CD4-positive, CD25-positive, alpha-beta regulatory T cell (primary cell): ENCODE measurements around the gene HOXA4. TPM values are rescaled to one million over a fixed set of nuclear protein-coding genes. Genes with fewer than 3 reads are reported as not detected.

Source experiments
- ATAC-seq, 2 donors: fragments of 150-1000 bp; cut with Tn5 transposase; one replicate each; pipeline ENCODE4 v1.10.0; 2021; ENCODE audit warnings: low read depth in 2 of 2, moderate number of reproducible peaks in 2 of 2, moderate library complexity in 1 of 2
- DNase-seq, 3 donors: peaks; one replicate each; pipeline versions ENCODE4 v3.0.0 to v3.0.0-alpha.2; 2012 to 2022; ENCODE audit warnings: mixed read lengths in 1 of 3
- H3K27ac ChIP-seq: one replicate; pipeline ENCODE4 v1.7.0; 2013; ENCODE audit warnings: mild to moderate bottlenecking, low read length; ENCODE audit not compliant: insufficient read depth, poor library complexity, severe bottlenecking
- H3K27me3 ChIP-seq: one replicate; pipeline ENCODE4 v1.7.0; 2013; ENCODE audit warnings: low read length; ENCODE audit not compliant: control insufficient read depth, insufficient read depth
- H3K36me3 ChIP-seq: one replicate; pipeline ENCODE4 v1.7.0; 2013; ENCODE audit warnings: mild to moderate bottlenecking, low read length, moderate library complexity; ENCODE audit not compliant: control insufficient read depth, insufficient read depth
- H3K4me1 ChIP-seq: 2 replicates; pipeline ENCODE4 v1.7.0; 2013; ENCODE audit warnings: mild to moderate bottlenecking, low read length; ENCODE audit not compliant: insufficient read depth, control insufficient read depth, poor library complexity, severe bottlenecking
- H3K4me3 ChIP-seq: one replicate; pipeline ENCODE4 v1.7.0; 2013; ENCODE audit warnings: low read depth, mild to moderate bottlenecking, low read length, moderate library complexity
- H3K9me3 ChIP-seq, 2 experiments: 1 replicate in 1 of 2; 2 replicates in 1 of 2; pipeline ENCODE4 v1.7.0; 2013; ENCODE audit warnings: low read length in 2 of 2, mild to moderate bottlenecking in 1 of 2, moderate library complexity in 1 of 2; ENCODE audit not compliant: control insufficient read depth in 2 of 2
- H3K27ac Mint-ChIP-seq, 3 donors: one replicate each; pipeline ENCODE4 v1.8.0; 2020 to 2022; ENCODE audit warnings: mild to moderate bottlenecking in 3 of 3, mixed read lengths in 3 of 3, moderate library complexity in 2 of 3
- H3K27me3 Mint-ChIP-seq: one replicate; pipeline ENCODE4 v1.8.0; 2022; ENCODE audit warnings: mild to moderate bottlenecking, mixed read lengths
- H3K36me3 Mint-ChIP-seq: one replicate; pipeline ENCODE4 v1.8.0; 2020; ENCODE audit warnings: mixed read lengths
- H3K4me1 Mint-ChIP-seq, 4 donors: one replicate each; pipeline ENCODE4 v1.8.0; 2020 to 2022; ENCODE audit warnings: mixed read lengths in 4 of 4, mild to moderate bottlenecking in 1 of 4
- H3K4me3 Mint-ChIP-seq, 4 donors: one replicate each; pipeline ENCODE4 v1.8.0; 2020 to 2022; ENCODE audit warnings: mild to moderate bottlenecking in 4 of 4, mixed read lengths in 4 of 4, moderate library complexity in 3 of 4
- H3K9me3 Mint-ChIP-seq, 7 donors: one replicate each; pipeline ENCODE4 v1.8.0; 2020 to 2022; ENCODE audit warnings: mixed read lengths in 7 of 7, mild to moderate bottlenecking in 3 of 7, moderate library complexity in 2 of 7
- polyA plus RNA-seq, 4 donors: library from polyadenylated mRNA; unstranded; fragments of 300-500 nt; fragmentation: Illumina TruSeq; gene quantifications; one replicate each; pipeline ENCODE4 v1.2.3, GENCODE V29; 2021
- total RNA-seq: library from RNA; stranded (reverse); gene quantifications from one replicate; pipeline ENCODE4 v1.2.3, GENCODE V29; 2022

Gene HOXA4
- total and polyA plus RNA-seq, 5 donors from 2014 or later, result 0.13 to 0.18 TPM; not detected in 3

DNA sequence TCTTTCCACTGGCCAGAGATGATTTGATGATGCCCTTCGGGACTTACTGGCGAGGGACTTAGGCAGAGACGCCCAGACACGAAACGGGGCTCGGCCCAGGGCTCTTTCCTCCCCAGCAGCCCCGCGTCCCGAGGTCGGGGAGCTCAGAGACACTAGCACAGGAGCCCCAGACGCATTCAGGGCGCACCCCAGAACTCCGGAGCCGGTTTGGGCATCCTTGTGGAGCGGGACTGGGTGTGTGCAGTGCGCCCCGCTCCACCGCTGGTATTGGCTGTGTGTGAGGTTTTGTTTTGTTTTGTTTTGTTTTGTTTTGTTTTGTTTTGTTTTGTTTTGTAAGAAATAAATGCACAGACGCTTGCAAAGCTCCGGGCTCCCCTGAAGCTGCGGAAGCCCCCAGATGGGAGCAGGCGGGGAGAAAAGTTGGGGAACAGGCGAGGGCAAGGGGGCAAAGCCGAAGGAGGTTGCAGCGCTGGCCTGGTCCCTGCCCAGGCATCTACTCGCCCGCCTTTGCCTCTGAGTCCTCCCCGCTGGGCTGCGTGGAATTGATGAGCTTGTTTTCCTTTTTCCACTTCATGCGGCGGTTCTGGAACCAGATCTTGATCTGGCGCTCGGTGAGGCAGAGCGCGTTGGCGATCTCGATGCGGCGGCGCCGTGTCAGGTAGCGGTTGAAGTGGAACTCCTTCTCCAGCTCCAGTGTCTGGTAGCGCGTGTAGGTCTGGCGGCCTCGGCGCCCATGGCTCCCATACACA lies 14.8 kb upstream of the HOXA4 start:
- no peak overlapping the region for H3K27ac Mint-ChIP-seq
- Histone ChIP-seq H3K27ac (no peak overlapping the region), H3K9me3 (no peaks in the 10 kb centered on the region), H3K4me1 (peaks cover 4% of the 10 kb centered on the region), H3K4me3 (no peak overlapping the region), H3K36me3 (no peaks in the 10 kb centered on the region), H3K27me3 (peaks cover 25% of the 10 kb centered on the region)
- DNase-seq, result no peak
- ATAC-seq, result no peak
- H3K4me1 Mint-ChIP-seq, result peaks cover 0 to 13% (median 5%) of the 10 kb centered on the region in 4 donors
- H3K27me3 Mint-ChIP-seq, result peaks cover 60% of the 10 kb centered on the region
- peaks cover 0 to 2% (median 0%) of the 10 kb centered on the region in 7 donors for H3K9me3 Mint-ChIP-seq
- H3K36me3 Mint-ChIP-seq, result no peaks in the 10 kb centered on the region
- no peak overlapping the region for H3K4me3 Mint-ChIP-seq

DNA sequence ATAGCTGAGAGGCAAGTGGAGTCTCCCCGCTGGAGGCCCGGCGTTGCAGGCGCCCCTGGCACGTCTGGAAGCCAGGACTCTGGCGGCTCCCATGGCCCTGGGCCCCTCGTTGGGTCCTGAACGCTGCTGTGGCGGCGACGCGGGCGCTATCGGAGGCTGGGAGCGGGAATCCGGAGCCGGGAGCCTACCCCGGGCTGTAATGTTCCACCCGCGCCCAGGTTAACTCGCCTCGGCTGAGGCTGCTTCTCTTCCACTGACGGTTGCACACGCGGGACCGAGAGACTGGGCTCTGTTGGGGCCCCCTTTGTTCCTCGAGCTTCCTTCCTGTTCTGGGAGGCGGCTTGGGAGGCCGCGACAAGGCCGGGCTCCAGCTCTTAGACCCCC lies 14.2 kb upstream of the HOXA4 start:
- no peak overlapping the region for H3K4me3 Mint-ChIP-seq
- H3K27me3 ChIP-seq, result peaks cover 22% of the 10 kb centered on the region
- H3K27ac ChIP-seq, result no peak overlapping the region
- H3K27me3 Mint-ChIP-seq, result peaks cover 59% of the 10 kb centered on the region
- H3K36me3 ChIP-seq, result no peaks in the 10 kb centered on the region
- H3K36me3 Mint-ChIP-seq, result no peaks in the 10 kb centered on the region
- H3K9me3 Mint-ChIP-seq, result peaks cover 0 to 2% (median 0%) of the 10 kb centered on the region in 7 donors
- ATAC-seq (no peak), DNase-seq (no peak)
- peaks cover 4% of the 10 kb centered on the region for H3K4me1 ChIP-seq
- H3K4me3 ChIP-seq, result no peak overlapping the region
- H3K27ac Mint-ChIP-seq, result no peak overlapping the region
- H3K9me3 ChIP-seq, result no peaks in the 10 kb centered on the region
- H3K4me1 Mint-ChIP-seq, result peaks cover 0 to 11% (median 4%) of the 10 kb centered on the region in 4 donors

GRCh38 chr7:27143950-27144780 lies 13.6 kb upstream of the HOXA4 start:
- Histone ChIP-seq H3K4me3 (no peak overlapping the region), H3K27me3 (peaks cover 19% of the 10 kb centered on the region), H3K4me1 (peaks cover 4% of the 10 kb centered on the region), H3K36me3 (no peaks in the 10 kb centered on the region), H3K9me3 (no peaks in the 10 kb centered on the region), H3K27ac (no peak overlapping the region)
- peaks cover 0 to 11% (median 1%) of the 10 kb centered on the region in 4 donors for H3K4me1 Mint-ChIP-seq
- peaks cover 0 to 2% (median 0%) of the 10 kb centered on the region in 7 donors for H3K9me3 Mint-ChIP-seq
- DNase-seq, result no peak
- H3K36me3 Mint-ChIP-seq, result no peaks in the 10 kb centered on the region
- ATAC-seq, result no peak
- H3K4me3 Mint-ChIP-seq, result no peak overlapping the region
- no peak overlapping the region for H3K27ac Mint-ChIP-seq
- peaks cover 53% of the 10 kb centered on the region for H3K27me3 Mint-ChIP-seq

GRCh38 chr7:27143023-27143949 lies 12.7 kb upstream of the HOXA4 start, which contains the start of gene HOXA5:
TSS of gene HOXA5 (minus strand) at chr7:27143681. CDS start at chr7:27143607, 74 bp downstream.
- peaks cover 0 to 8% (median 1%) of the 10 kb centered on the region in 4 donors for H3K4me1 Mint-ChIP-seq
- H3K27me3 Mint-ChIP-seq, result peaks cover 51% of the 10 kb centered on the region
- ATAC-seq (peak in 1 of 2 donors; percentile 34), DNase-seq (no peak)
- H3K36me3 ChIP-seq, result no peaks in the 10 kb centered on the region
- H3K9me3 ChIP-seq, result no peaks in the 10 kb centered on the region
- H3K27me3 ChIP-seq, result peaks cover 12% of the 10 kb centered on the region
- no peak within 1 kb of the TSS for H3K27ac ChIP-seq
- no peak within 1 kb of the TSS for H3K27ac Mint-ChIP-seq
- H3K36me3 Mint-ChIP-seq, result no peaks in the 10 kb centered on the region
- peaks cover 0 to 2% (median 0%) of the 10 kb centered on the region in 7 donors for H3K9me3 Mint-ChIP-seq
- peaks cover 4% of the 10 kb centered on the region for H3K4me1 ChIP-seq
- H3K4me3 Mint-ChIP-seq, result peak within 1 kb of the TSS in 1 of 4 donors; percentile 46
- no peak within 1 kb of the TSS for H3K4me3 ChIP-seq

DNA sequence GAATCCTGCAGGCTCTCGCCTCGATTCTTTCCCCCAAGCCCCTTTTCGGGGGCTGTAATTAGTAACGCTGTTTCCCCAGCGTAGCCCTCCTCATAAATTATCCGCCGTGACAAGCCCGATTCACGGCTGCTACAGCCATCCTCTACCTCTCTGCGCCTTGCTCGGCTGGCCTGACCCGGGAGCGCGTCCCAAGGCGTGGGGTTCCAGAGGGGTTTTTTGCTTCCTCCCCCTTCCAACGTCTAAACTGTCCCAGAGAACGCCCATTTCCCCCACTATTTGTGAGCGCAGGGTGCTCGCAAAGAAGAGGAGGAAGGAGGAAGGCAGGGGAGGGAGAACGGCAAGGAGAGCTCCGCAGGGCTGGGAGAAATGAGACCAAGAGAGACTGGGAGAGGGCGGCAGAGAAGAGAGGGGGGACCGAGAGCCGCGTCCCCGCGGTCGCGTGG lies 12.0 kb upstream of the HOXA4 start:
- H3K4me3 ChIP-seq, result no peak overlapping the region
- peaks cover 14% of the 10 kb centered on the region for H3K27me3 ChIP-seq
- DNase-seq, result no peak

DNA sequence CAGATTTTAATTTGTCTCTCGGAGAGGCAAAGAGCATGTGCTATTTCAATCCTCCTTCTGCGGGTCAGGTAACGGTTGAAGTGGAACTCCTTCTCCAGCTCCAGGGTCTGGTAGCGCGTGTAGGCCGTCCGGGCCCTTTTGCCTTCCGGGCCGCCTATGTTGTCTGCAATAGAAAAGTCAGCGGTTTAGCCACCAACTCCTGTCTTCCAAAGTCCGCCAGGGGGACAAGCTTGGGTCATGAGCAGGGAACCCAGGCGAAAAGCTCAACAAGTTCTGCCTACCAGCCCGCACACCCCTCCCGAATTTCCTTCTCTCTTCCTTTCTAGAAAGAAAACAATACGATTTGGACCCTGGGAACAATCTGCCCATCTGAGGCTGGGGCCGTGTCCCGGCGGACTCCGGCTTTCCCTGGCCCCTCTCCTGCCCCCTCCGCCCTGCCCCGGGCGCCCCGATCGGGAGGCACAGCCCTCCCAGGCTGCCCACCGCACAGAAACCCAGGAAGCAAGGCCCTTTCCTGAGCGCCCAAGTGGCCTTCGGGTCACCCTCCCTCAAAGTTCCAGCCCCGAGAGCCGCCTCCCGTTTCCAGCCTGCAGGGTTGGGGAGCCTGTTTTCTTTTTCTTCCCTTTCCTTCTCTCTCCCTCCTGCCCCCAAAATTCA lies 11.5 kb upstream of the HOXA4 start:
- no peaks in the 10 kb centered on the region for H3K9me3 ChIP-seq
- Mint-ChIP-seq H3K27me3 (peaks cover 51% of the 10 kb centered on the region), H3K4me1 (peaks cover 0 to 1% (median 0%) of the 10 kb centered on the region in 4 donors), H3K27ac (no peak overlapping the region), H3K4me3 (no peak overlapping the region), H3K36me3 (no peaks in the 10 kb centered on the region), H3K9me3 (peaks cover 0 to 2% (median 0%) of the 10 kb centered on the region in 7 donors)
- no peak overlapping the region for H3K27ac ChIP-seq
- H3K27me3 ChIP-seq, result peaks cover 16% of the 10 kb centered on the region
- no peaks in the 10 kb centered on the region for H3K36me3 ChIP-seq
- no peak overlapping the region for H3K4me3 ChIP-seq
- no peak for ATAC-seq
- no peaks in the 10 kb centered on the region for H3K4me1 ChIP-seq
- DNase-seq, result no peak

More for the DNA sequence above, 12.0 kb upstream of the HOXA4 start:
- Mint-ChIP-seq H3K27ac (no peak overlapping the region), H3K4me3 (peak overlapping the region in 1 of 4 donors; percentile 46), H3K27me3 (peaks cover 51% of the 10 kb centered on the region), H3K36me3 (no peaks in the 10 kb centered on the region), H3K4me1 (peaks cover 0 to 5% (median 0%) of the 10 kb centered on the region in 4 donors), H3K9me3 (peaks cover 0 to 2% (median 0%) of the 10 kb centered on the region in 7 donors)
- H3K9me3 ChIP-seq, result no peaks in the 10 kb centered on the region
- no peak overlapping the region for H3K27ac ChIP-seq
- no peaks in the 10 kb centered on the region for H3K36me3 ChIP-seq
- H3K4me1 ChIP-seq, result no peaks in the 10 kb centered on the region
- no peak for ATAC-seq
